ENCODE measurements around the gene SPART.
A peak's percentile ranks its signal among the peaks of the same experiment; 100 is the strongest.

SPART gene

DNA sequence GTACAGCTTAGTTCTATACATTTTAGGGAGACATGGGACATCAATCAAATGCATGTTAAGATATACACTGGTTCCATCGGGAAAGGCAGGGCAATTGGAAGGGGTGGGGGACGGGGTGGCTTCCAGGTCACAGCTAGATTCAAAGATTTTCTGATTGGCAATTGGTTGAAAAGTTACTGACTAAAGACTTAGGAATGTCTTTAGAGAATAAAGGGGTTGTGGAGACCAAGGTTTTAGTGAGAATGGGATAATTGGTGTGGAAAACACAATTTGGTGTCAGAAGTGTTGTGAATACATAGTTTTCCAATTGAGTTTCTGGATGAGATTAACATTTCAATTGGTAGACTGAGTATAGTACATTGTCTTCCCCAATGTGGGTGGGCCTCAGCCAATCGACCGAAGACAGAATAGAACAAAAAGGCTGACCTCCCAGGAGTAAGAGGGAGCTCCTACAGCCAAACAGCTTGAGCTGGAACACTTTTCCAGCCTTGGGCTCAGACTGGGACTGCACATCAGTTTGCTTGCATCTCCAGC is 47.6 kb downstream of the SPART start:
- Mint-ChIP-seq H3K36me3 (ENCODE audit: low read depth) (peaks cover 14% of the 10 kb centered on the region), H3K4me3 (peak overlapping the region; percentile 86 to 89 (median 88)), H3K27ac (peak overlapping the region in 2 of 3 experiments; percentile 44 to 46), H3K27me3 (ENCODE audit: low read depth) (no peaks in the 10 kb centered on the region), H3K9me3 (no peaks in the 10 kb centered on the region), H3K4me1 (no peaks in the 10 kb centered on the region)
- TF ChIP-seq, protein P1, sequence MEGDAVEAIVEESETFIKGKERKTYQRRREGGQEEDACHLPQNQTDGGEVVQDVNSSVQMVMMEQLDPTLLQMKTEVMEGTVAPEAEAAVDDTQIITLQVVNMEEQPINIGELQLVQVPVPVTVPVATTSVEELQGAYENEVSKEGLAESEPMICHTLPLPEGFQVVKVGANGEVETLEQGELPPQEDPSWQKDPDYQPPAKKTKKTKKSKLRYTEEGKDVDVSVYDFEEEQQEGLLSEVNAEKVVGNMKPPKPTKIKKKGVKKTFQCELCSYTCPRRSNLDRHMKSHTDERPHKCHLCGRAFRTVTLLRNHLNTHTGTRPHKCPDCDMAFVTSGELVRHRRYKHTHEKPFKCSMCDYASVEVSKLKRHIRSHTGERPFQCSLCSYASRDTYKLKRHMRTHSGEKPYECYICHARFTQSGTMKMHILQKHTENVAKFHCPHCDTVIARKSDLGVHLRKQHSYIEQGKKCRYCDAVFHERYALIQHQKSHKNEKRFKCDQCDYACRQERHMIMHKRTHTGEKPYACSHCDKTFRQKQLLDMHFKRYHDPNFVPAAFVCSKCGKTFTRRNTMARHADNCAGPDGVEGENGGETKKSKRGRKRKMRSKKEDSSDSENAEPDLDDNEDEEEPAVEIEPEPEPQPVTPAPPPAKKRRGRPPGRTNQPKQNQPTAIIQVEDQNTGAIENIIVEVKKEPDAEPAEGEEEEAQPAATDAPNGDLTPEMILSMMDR (IDR thresholded peaks at IDR 0.05; ENCODE audit: unreplicated experiment in 3 of 3): no peak

DNA sequence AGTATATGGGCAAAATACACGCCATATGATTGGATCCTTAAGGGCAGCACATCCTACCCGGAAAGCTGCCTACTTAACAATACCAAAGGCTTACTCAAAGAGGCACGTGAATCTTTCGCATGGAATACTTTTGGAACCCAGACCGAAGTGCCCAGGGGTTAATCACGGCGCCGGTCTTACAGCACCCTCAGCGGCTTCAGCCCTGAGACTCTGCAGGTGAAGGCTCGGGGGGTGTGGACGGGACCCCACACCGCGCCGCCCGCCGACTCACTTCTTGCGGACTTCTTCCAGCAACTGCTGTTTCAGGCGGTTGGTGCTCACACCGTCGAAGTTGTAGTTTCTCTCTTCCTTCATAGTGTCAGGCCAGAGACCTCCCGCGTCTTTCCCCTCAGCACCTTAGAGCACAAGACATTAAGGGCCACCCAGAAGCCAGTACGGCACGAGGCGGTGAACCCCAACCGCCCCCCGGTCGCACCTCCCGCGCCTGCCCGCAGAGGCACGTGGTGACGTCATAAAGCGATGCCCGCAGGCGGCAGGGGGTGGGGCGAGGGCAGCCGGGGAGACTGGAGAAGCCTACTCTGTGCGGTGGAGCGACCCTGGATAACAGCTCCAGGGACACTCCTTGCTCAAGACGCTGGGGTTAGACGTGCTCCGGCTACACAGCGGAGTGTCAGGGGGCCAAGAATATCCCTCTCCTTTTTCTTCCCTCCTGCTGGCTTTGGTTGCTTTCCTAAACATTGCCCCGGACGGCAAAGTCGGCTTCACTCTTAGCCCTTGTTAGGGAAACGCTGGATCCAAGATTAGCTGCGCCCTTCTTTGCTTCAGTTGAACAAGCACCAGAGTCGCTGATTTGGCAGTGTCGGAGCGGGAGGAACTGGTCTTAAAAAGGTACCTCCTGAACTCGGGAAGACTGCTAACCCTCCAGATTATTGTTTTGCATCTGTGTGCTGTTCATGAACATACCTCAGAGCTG is 48.5 kb downstream of the SPART start, which contains the start of gene CCDC169:
TSS of gene CCDC169 (minus strand) at position 449 of the 973 bp plus-strand sequence. CDS start at position 354, 95 bp downstream.
- no peaks in the 10 kb centered on the region for H3K4me1 Mint-ChIP-seq
- peak within 1 kb of the TSS; percentile 86 to 89 (median 88) for H3K4me3 Mint-ChIP-seq
- H3K9me3 Mint-ChIP-seq: peaks cover 4% of the 10 kb centered on the region
- no peaks in the 10 kb centered on the region for H3K27me3 Mint-ChIP-seq (ENCODE audit: low read depth)
- H3K36me3 Mint-ChIP-seq (ENCODE audit: low read depth): peaks cover 11% of the 10 kb centered on the region
- TF ChIP-seq, protein P1 (IDR thresholded peaks at IDR 0.05; ENCODE audit: unreplicated experiment in 3 of 3): no peak
- peak within 1 kb of the TSS; percentile 36 to 75 (median 44) for H3K27ac Mint-ChIP-seq

DNA sequence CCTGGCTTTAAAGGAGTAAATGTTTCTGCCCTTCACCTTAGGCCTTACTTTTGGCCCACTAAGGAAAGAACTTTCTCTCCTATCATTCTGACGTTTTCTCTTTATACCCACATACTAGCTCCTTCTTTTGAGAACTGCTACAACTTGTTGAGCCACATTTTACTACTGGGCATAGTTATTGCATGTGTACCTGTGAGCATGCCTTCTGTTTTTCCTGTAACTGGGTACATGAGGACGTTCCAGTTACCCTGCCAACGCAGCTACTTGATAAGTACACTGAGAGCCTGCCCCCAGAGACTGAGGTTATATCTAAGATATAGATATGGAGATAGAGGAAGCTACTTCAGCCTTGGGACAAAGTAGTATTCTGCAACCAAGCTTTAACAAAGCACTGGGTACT is 52.1 kb downstream of the SPART start:
- H3K27ac Mint-ChIP-seq: no peak overlapping the region
- no peaks in the 10 kb centered on the region for H3K4me1 Mint-ChIP-seq
- no peak overlapping the region for H3K4me3 Mint-ChIP-seq
- no peaks in the 10 kb centered on the region for H3K36me3 Mint-ChIP-seq (ENCODE audit: low read depth)
- H3K27me3 Mint-ChIP-seq (ENCODE audit: low read depth): no peaks in the 10 kb centered on the region
- H3K9me3 Mint-ChIP-seq: peaks cover 12% of the 10 kb centered on the region
- TF ChIP-seq, protein P1 (IDR thresholded peaks at IDR 0.05; ENCODE audit: unreplicated experiment in 3 of 3): no peak

DNA sequence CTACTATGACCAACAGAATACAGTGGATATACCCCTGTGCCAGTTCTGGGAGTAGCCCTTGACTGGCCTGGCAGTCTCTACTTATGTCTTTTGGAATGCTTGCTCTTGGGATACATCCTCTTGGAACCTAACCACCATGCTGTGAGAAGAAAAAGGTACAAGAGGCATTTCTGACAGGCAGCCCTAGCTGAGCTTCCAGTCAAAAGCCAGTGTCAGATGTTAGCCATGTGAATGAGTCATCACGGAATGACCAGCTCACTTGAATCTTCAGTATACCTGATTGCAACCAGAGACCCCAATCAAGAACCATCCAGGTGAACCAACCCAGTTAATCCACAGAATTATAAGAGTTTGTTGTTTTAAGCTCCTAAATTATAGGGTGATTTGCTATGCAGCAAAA is 52.7 kb downstream of the SPART start:
- Mint-ChIP-seq H3K9me3 (peaks cover 13% of the 10 kb centered on the region), H3K4me3 (no peak overlapping the region), H3K4me1 (no peaks in the 10 kb centered on the region), H3K36me3 (ENCODE audit: low read depth) (no peaks in the 10 kb centered on the region), H3K27ac (no peak overlapping the region), H3K27me3 (ENCODE audit: low read depth) (no peaks in the 10 kb centered on the region)
- TF ChIP-seq, protein P1 (IDR thresholded peaks at IDR 0.05; ENCODE audit: unreplicated experiment in 3 of 3): no peak

DNA sequence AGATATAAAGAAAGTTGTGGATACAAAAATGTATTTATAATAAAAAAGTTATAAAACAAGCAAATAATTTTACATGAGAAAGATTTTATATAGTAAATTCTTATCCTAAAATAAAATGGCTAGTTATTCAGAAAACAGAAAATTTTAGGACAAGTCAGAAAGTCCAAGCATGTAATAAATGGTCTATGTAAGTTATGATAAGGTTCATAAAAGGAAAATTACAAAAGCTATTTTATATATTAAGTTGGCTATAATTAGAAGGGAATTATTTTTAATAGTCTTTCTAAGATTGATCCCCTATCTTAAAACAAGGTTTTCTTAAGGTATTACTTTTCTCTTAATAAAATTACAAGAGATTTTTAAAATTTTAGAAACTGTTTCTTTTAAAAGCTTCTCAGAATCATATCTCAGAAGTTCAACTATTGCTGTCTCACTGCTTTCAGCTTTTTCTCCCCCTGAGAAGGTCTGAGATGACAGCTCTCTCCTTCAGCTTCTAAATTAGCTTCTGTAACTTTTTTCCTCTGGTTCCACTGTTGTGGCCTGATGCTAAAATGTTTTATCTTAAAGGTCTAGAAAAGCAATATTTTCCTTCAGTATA is 57.3 kb downstream of the SPART start:
- H3K27me3 Mint-ChIP-seq (ENCODE audit: low read depth): no peaks in the 10 kb centered on the region
- no peak overlapping the region for H3K4me3 Mint-ChIP-seq
- peaks cover 18% of the 10 kb centered on the region for H3K9me3 Mint-ChIP-seq
- H3K36me3 Mint-ChIP-seq (ENCODE audit: low read depth): no peaks in the 10 kb centered on the region
- H3K4me1 Mint-ChIP-seq: no peaks in the 10 kb centered on the region
- no peak overlapping the region for H3K27ac Mint-ChIP-seq
- TF ChIP-seq, protein P1 (IDR thresholded peaks at IDR 0.05; ENCODE audit: unreplicated experiment in 3 of 3): no peak

All from nephron (organoid).